Measurements from ENCODE around the gene RASD2. TPM values are rescaled to one million over a fixed set of nuclear protein-coding genes. Genes with fewer than 3 reads are reported as not detected.

The RASD2 gene
- polyA plus RNA-seq, 3 donors: 1.1 to 2.6 (median 2.2) TPM

DNA sequence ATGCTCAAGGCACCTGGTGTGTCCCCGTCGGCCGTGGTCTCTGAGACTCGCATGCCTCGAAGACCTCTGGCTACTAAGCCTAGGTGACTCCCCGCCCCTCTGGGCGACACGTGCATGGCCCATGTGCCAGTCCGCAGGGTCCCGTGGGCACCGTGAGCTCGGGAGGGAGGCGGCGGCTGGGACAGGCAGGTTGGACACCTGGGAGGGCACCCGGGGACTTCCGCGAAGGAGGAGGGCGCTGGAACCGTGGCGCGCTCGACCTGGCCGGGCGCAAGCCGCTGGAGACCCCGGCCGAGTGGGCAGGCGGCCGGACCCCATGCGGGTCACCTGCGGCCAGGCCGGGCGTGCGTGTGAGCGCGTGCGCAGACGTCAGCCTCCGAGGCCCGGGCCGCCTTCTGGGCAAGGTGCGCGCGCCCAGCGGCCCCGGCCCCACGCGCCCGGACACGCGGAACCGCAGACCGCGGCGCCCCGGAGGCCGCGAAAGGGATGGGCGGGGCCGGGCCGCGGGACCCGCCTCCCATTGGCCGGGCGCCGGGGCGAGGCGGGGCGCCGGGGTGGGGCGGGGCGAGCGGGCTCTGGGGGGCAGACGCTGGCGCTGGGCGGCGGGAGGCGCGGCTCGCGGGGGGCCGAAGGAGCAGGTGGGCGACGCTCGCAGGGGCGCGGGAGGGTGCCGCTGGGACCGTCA is 579 bp upstream of the RASD2 start:
- DNase-seq: peak; percentile 43

DNA sequence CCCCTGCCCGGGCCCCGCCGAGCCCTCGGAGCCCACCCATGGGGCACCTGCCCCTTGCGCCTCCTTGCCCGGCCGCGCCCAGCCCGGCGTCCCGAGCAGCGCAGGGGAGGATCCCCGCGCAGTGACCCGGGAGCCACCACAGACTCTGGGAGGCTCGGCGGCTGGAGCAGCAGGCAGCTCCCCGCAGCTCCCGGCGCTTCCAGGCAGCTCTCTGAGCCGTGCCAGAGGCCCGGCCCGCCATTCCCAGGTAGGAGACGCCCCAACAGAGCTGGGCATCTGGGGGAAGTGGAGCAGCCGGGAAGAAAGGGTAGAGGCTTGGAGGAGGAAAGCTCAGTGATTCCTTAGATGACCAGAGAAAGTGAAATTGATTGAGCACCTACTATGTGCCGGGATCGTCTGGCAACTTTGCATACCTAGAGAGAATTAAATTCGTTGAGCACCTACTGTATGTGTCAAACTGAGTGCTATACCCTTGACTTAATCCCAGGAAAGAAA is 670 bp downstream of the RASD2 start:
- DNase-seq: no peak

DNA sequence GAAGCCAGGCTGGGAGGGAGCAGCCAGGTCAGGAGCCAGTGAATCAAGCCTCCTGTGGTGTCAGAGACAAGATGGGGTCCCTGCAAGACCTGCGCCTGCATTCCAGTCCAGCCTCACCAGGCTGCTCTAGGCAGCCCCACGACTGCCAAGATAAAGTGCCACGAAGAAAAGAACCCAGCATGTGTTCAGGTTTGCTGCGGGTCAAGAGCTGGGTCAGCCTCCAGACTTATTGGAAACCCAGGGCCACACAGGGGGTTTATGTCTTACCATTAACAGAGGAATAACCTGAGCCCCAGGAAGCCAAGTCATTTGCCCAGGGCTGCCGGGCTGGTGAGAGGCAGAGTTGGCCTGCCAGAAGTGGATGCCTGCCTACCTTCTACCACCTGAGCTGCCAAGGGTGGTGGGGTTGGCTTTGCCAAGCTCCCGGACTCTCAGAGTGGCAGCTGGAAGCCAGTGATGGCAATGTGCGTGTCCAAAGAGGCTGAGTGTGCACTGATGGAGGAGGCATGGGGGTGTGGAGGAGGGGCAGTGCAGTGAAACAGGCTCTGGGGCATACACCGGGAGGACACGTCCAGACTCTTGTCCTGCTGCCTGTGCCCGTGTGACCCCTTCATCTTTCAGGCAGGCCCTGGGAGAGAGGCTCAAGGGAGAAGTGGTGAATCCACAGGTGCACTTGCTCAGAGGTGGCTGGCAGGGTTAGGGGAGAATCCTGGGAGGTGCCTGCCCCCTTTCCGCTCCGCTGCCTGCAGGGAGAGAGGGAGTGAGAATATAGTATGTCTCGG is 1.7 kb downstream of the RASD2 start:
- peak; percentile 35 for DNase-seq

DNA sequence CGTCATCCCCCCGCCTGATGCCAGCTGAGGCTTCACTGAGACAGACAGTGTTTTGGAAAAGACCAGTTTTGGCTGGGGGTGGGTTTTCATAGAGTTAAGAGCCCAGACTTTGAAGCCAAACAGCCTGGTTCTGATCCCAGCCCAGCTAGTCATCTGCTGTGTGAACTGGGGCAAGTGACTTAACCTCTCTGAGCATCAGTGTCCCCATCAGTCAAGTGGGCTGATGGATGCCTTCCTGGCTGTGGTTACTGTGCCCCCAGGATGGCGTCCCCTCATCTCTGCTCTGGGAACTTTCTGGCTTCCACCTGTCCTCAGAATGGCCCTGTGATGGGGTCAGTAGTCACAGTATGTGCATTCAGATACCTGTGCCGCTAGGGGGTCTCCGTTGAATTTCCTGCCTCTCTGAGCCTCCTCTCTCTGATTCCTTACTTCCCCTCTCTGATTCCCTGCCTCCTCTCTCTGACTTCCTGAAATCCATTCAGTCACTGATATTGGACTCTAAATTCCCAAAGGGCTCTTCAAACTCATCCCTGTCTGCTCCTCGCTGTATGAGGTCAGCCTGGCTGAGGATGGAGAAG is 2.4 kb downstream of the RASD2 start:
- no peak for DNase-seq

DNA sequence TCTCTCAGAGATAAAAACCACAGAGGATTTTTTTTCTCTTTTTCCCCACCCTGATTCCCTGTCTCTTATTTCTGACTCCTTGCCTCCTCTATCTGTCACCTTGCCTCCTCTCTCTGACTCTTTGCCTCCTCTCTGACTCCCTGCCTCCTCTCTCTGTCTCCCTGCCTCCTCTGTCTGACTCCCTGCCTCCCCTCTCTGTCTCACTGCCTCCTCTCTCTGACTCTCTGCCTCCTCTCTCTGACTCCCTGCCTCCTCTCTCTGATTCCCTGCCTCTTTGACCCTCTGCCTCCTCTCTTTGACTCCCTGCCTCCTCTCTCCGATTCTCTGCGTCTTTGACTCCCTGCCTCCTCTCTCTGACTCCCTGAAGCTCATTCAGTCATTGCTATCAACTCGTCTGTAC is 3.1 kb downstream of the RASD2 start:
- DNase-seq: no peak

DNA sequence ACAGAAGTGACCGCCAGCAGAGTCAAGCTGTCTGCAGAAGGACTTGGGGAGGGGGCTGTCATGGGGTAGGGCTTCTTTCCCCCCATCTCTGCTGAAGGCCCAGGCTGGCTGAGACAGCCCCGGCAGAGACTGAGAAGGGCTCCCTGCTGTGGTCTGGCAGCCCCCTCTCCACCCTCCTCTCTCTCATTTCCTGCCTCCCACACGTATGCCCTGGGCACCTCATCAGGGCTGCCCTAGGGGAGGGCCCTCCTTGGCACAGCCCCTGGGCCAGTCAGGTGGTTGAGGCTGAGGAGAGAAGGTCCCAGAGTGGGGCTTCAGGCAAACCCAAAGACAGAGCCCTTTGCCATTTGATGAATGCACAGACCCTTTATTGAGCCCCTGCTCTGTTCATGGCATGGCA is 3.6 kb downstream of the RASD2 start:
- no peak for DNase-seq

DNA sequence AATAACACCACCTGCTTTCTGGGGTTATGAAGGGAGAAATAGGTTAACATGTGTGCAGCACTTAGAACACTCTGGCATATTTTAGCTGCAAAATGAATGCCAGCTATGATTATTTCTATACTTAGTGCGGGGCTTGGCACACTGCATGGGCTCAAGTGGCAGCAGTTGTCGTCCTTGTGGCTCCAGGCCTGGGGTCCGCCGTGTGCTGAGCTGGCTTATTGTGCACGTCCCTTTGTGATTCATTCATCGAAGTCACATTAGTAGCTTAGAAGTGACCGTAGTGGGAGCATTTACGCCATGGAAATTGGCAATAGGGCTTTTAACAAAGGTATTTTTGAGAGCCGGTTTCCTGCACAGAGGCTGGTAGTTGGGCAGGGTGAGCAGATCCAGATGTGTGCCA is 4.2 kb downstream of the RASD2 start:
- no peak for DNase-seq

DNA sequence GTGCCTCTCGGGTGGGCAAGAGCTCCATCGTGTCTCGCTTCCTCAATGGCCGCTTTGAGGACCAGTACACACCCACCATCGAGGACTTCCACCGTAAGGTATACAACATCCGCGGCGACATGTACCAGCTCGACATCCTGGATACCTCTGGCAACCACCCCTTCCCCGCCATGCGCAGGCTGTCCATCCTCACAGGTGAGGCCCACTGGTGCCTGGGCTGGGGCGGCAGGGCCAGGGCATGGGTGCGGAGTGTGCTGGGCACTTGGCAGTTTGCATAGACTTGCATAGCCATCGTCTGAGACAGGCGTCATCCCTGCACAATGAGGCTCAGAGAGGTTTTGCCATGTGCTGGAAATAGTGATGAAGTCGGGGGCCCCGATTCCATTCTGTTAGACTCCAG is 6.3 kb downstream of the RASD2 start:
- DNase-seq: no peak

DNA sequence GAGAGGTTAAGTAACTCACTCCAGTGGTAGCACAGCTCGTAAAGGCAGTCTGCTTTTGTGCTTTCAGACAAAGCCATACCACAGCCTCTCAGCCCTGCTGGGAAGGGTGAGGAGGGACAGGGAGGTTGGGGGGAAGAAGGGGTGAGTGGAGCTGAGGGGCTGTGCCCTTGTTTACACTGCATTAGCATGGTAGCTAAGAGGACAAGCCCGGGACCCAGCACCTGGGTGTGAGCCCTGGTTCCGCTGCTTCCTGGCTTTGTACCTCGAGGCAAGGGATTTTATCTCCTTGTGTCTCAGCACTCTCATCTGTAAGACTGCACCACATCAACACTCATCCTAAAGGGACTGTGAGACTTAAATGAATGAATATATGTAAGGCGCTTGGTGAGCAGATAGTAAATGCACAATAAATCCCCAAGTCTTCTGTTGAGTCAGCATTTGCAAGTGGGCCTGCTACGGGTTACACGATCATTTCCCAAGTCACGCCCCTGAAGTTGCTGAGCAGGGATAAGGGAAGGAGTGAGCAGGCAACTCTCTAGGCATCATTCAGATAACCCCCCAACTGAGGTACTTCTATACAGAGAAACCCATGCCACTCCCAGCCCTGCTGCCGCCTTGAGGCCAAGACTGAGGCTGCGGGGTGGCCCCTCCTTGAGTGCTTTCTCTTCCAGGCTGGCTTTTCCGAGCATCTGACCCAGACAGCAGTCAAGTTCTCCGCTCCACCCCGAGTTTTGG is 7.5 kb downstream of the RASD2 start:
- DNase-seq: no peak

DNA sequence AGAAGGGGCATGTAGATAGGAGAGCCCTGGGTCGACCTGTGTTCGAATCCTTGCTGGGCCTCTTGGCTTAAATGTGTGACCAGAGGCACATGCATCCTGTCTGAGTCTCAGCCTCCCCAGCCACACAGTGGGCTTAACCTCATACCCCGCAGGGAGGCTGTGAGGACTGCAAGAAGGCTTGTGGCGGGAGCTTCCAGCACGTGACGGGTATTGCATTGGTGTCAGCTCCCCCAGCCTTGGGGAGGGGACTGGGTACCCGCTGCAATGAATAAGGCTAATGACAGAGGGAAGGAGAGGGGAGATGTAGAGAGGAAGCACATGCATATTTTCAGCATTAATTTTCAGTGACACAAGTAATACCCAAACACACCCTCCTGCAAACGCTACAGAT is 8.1 kb downstream of the RASD2 start:
- DNase-seq: no peak

DNA sequence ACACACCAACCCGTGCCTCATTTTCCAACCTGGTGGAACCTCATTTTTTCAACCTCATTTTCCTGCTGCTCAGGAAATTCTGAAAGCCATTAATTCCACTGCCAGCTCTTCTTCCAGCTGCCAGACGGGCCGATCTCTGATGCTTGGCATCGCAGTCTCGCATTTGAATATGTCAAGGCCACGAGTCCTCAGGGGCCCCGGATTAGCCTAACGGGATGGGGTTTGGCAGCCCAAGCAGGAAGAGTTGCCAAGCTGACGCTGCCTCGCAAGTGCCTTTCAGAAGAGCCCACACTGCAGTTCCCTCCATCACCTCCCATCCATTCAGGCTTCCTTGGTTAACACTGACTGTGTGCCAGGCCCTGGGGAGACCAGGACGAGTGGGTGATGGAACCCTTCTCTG is 8.7 kb downstream of the RASD2 start:
- DNase-seq: no peak

DNA sequence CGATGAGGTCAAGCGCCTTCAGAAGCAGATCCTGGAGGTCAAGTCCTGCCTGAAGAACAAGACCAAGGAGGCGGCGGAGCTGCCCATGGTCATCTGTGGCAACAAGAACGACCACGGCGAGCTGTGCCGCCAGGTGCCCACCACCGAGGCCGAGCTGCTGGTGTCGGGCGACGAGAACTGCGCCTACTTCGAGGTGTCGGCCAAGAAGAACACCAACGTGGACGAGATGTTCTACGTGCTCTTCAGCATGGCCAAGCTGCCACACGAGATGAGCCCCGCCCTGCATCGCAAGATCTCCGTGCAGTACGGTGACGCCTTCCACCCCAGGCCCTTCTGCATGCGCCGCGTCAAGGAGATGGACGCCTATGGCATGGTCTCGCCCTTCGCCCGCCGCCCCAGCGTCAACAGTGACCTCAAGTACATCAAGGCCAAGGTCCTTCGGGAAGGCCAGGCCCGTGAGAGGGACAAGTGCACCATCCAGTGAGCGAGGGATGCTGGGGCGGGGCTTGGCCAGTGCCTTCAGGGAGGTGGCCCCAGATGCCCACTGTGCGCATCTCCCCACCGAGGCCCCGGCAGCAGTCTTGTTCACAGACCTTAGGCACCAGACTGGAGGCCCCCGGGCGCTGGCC is 11.0 kb downstream of the RASD2 start:
- no peak for DNase-seq

DNA sequence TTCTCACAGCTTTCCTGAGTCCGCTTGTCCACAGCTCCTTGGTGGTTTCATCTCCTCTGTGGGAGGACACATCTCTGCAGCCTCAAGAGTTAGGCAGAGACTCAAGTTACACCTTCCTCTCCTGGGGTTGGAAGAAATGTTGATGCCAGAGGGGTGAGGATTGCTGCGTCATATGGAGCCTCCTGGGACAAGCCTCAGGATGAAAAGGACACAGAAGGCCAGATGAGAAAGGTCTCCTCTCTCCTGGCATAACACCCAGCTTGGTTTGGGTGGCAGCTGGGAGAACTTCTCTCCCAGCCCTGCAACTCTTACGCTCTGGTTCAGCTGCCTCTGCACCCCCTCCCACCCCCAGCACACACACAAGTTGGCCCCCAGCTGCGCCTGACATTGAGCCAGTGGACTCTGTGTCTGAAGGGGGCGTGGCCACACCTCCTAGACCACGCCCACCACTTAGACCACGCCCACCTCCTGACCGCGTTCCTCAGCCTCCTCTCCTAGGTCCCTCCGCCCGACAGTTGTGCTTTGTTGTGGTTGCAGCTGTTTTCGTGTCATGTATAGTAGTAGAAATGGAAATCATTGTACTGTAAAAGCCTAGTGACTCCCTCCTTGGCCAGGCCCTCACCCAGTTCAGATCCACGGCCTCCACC is 11.7 kb downstream of the RASD2 start:
- no peak for DNase-seq

DNA sequence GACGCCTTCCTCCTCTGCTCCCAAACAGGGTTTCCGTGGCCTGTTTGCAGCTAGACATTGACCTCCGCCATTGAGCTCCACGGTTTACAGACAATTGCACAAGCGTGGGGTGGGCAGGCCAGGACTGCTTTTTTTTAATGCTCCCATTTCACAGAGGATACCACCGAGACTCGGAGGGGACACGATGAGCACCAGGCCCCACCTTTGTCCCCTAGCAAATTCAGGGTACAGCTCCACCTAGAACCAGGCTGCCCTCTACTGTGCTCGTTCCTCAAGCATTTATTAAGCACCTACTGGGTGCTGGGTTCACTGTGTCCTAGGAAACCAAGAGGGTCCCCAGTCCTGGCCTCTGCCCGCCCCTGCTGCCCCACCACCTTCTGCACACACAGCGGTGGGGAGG is 12.2 kb downstream of the RASD2 start:
- no peak for DNase-seq

DNA sequence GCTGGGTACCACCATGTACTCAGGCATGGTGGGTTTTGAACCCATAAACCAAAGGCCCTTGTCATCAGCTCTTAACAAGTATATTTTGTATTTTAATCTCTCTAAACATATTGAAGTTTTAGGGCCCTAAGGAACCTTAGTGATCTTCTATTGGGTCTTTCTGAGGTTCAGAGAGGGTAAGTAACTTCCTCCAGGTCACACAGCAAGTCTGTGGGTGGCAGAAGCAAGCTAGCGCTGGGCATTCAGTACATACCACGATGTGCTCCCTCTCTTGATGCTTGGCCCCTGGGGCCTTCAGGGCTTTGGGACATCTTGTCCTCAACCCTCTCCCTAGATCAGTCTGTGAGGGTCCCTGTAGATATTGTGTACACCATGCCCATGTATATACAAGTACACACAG is 12.7 kb downstream of the RASD2 start:
- no peak for DNase-seq

DNA sequence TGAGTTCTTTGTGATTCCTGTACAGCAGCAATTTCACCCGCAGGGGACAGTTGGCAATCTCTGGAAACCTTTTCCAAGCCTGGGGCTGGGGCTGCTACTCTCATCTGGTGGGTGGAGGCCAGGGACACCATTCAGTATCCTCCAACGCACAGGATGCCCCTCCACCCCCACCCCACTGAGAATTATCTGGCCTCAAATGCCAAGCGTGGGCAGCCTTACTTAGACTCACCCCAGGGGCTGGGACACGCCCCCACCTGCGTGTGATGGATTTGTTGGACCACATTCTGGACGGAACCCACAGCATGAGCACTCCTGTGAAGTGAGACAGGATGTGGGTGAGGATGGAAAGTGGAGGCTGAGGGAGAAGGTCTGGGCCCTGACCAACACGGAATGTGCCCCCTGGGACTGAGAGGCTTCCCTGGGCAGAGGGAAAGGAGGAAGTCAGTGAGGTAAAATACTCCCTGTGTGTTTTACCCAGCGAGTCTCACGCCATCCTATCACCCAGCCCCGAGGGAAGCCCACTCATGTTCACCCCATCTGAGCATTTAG is 13.7 kb downstream of the RASD2 start:
- DNase-seq: no peak

DNA sequence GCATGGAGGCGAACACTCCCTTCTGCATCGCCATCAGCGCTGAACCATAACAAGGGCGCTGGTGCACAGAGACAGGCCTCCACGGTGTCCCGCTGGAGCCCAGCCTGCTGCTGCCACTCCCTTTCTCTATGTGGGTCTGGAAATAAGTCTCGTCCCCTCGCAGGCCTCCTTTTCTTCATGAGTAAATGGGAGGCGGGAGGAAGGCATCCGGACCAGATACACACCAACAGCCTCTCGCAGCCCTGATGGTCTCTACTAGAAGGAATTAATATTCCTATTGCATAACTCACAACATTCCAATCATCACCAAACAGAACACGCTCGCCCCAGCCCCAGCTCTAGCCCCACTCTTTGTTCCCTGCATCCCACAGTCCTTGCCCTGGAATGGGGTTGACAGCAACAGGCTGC is 14.9 kb downstream of the RASD2 start:
- peak; percentile 41 for DNase-seq

DNA sequence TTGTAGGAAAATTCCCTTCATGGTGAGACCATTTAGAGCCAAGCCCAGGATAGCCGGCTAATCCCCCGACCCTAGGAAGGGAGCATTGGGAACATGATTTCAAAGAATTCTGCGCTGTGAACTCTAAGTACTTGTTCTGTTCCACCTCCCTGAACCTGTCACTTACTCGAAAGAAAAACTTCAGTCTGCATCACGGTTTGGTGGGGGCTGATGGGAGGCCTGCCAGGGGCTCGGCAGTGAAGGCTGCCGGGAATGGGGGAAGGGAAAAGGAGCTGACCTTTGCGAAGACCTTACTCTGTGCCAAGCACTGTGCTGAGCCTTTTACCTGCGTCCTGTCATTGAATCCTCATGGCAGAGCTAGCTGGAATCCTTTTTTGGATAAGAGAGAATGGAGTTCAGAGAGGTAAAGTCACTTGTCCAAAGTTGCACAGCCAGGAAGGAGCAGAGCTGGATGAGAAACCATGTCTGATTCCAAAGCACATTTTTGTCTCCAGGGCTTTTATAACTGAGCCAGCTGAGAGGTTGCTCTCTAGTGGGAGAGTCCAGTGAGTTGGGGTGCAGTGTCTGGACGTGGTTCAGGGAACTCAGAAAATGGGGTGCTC is 15.4 kb downstream of the RASD2 start:
- DNase-seq: no peak

DNA sequence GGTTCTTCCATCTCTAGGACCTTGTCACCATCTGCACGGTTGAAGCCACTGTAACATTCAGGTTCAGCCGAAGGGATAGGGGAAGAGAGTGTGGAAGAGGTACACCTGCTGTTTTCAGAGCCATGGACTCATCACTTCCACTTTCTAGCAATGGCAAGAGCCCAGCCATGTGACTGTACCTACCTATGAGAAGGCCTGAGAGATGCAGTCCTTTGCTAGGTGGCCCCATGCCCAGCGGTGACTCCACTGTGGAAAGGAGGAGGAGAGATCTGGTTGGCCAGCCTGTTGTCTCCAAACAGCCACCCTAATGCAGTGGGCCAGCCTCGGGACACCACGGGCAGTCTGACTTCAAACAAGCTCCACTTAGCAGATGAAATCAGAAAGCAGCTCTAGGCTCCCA is 16.0 kb downstream of the RASD2 start:
- DNase-seq: no peak

DNA sequence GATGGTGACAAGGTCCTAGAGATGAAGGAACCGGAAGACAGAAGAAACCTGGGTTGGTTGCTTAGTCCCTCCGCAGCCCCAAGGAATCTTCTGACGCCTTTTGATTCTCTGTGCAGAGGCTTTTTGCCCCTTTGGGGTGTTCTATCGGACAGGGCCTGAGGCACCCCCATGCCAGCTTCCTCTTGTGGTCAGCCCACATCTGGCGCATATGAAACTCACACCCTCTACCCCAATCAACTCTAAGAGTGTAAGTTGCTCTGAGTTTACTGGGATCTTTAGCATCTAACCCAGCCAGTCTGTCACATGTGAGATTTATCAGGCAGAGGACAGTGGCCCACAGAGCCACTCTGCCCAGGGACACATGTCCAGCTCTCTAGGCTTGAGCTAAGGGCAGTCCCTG is 17.4 kb downstream of the RASD2 start:
- DNase-seq: no peak

DNA sequence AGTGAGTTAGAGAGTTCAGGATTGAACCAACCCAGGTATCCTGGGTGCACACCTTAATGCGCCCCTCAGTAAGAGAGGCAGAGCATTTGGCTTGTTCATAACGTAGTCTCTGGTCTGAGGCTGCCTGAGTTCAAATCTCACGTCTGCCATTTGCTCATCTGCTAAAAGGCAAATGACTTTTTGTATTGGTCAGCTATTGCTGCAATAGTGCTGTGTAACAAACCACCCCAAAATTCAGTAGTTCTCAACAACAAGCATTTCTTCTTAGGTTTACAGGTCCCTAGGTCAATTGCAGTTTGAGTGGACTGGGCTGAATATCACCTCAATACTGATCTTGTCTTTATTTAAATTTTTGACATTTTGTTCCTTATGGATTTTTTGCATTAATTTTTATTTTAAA is 18.1 kb downstream of the RASD2 start:
- no peak for DNase-seq

Measured in renal pelvis (tissue), 4 donors.